HepG2 (cell line): Measurements from ENCODE around the gene ZCCHC3. TPM values are rescaled to one million over a fixed set of nuclear protein-coding genes. Genes with fewer than 3 reads are reported as not detected.

Experiments used
- CAMTA2 ChIP-seq: sonication (generic); formaldehyde crosslinking; IDR thresholded peaks from 2 replicates; pipeline ENCODE4 v1.4.0; 2020; ENCODE audit warnings: mild to moderate bottlenecking, missing genetic modification reagents, borderline replicate concordance
- EHMT2 ChIP-seq: fragments of 200-600 bp; sonication (generic); IDR thresholded peaks from 2 replicates; pipeline ENCODE4 v1.7.0; 2017; ENCODE audit warnings: antibody characterized with exemption, low read depth, low read length, borderline replicate concordance
- FOSL2 ChIP-seq: sonication (generic); formaldehyde crosslinking; IDR thresholded peaks from 2 replicates; pipeline ENCODE4 v1.4.0; 2020; ENCODE audit warnings: missing genetic modification reagents
- HMGXB3 ChIP-seq: sonication (generic); formaldehyde crosslinking; IDR thresholded peaks from 2 replicates; pipeline ENCODE4 v1.4.0; 2020; ENCODE audit warnings: missing genetic modification reagents, borderline replicate concordance
- KMT2B ChIP-seq: IDR thresholded peaks from 2 replicates; pipeline ENCODE4 v1.6.1; 2016; ENCODE audit warnings: missing genetic modification reagents, missing compliant biosample characterization
- MEF2D ChIP-seq: sonication (generic); formaldehyde crosslinking; IDR thresholded peaks from 2 replicates; pipeline ENCODE4 v1.5.1; 2020; ENCODE audit warnings: mild to moderate bottlenecking, missing genetic modification reagents
- MTA1 ChIP-seq: sonication (generic); formaldehyde crosslinking; IDR thresholded peaks from 2 replicates; pipeline ENCODE4 v1.4.0; 2020; ENCODE audit warnings: missing genetic modification reagents, mild to moderate bottlenecking, borderline replicate concordance
- NR2F1 ChIP-seq, 2 experiments: fragments of 450-650 bp in 1 of 2; formaldehyde crosslinking in 1 of 2; IDR thresholded peaks; 2 replicates each; pipeline versions ENCODE4 v1.5.0 to v1.6.1; 2016 to 2020; ENCODE audit warnings: mild to moderate bottlenecking in 1 of 2, missing compliant biosample characterization in 1 of 2, missing genetic modification reagents in 1 of 2, moderate library complexity in 1 of 2
- PHF21A ChIP-seq: sonication (generic); formaldehyde crosslinking; IDR thresholded peaks from 2 replicates; pipeline ENCODE4 v1.5.0; 2020; ENCODE audit warnings: mild to moderate bottlenecking, missing genetic modification reagents
- REPIN1 ChIP-seq: sonication (generic); formaldehyde crosslinking; IDR thresholded peaks from 2 replicates; pipeline ENCODE4 v1.8.0; 2022; ENCODE audit warnings: missing genetic modification reagents, low read depth, mild to moderate bottlenecking, borderline replicate concordance
- SIX4 ChIP-seq: sonication (generic); formaldehyde crosslinking; IDR thresholded peaks from 2 replicates; pipeline ENCODE4 v1.4.0; 2020; ENCODE audit warnings: missing genetic modification reagents
- TFAP4 ChIP-seq: sonication (generic); IDR thresholded peaks from 2 replicates; pipeline ENCODE4 v1.6.1; 2016; ENCODE audit warnings: low read depth, borderline replicate concordance
- TP53 ChIP-seq: sonication (generic); formaldehyde crosslinking; conservative IDR thresholded peaks from 2 replicates; pipeline ENCODE4 v1.4.0; 2020; ENCODE audit warnings: missing genetic modification reagents
- TRIM24 ChIP-seq: sonication (generic); formaldehyde crosslinking; IDR thresholded peaks from 2 replicates; pipeline ENCODE4 v1.8.0; 2022; ENCODE audit warnings: mild to moderate bottlenecking, missing genetic modification reagents
- ZBTB38 ChIP-seq: sonication (generic); formaldehyde crosslinking; IDR thresholded peaks from 2 replicates; pipeline ENCODE4 v1.5.1; 2020; ENCODE audit warnings: mild to moderate bottlenecking, missing genetic modification reagents
- ZFP62 ChIP-seq: sonication (generic); formaldehyde crosslinking; IDR thresholded peaks from 2 replicates; pipeline ENCODE4 v1.4.0; 2020; ENCODE audit warnings: missing genetic modification reagents
- ZNF10 ChIP-seq: sonication (generic); formaldehyde crosslinking; IDR thresholded peaks from 2 replicates; pipeline ENCODE4 v1.4.0; 2020; ENCODE audit warnings: mild to moderate bottlenecking, low read depth, missing genetic modification reagents, borderline replicate concordance
- ZNF12 ChIP-seq: sonication (generic); formaldehyde crosslinking; IDR thresholded peaks from 2 replicates; pipeline ENCODE4 v1.5.0; 2020; ENCODE audit warnings: missing genetic modification reagents
- ZNF264 ChIP-seq: sonication (generic); formaldehyde crosslinking; IDR thresholded peaks from 2 replicates; pipeline ENCODE4 v1.4.0; 2020; ENCODE audit warnings: missing genetic modification reagents
- ZNF451 ChIP-seq: sonication (generic); formaldehyde crosslinking; IDR thresholded peaks from 2 replicates; pipeline ENCODE4 v1.5.0; 2020; ENCODE audit warnings: mild to moderate bottlenecking, missing genetic modification reagents
- ZNF605 ChIP-seq: sonication (generic); formaldehyde crosslinking; IDR thresholded peaks from 2 replicates; pipeline ENCODE4 v1.8.0; 2022; ENCODE audit warnings: mild to moderate bottlenecking, missing genetic modification reagents
- ZNF709 ChIP-seq: sonication (generic); formaldehyde crosslinking; IDR thresholded peaks from 2 replicates; pipeline ENCODE4 v1.5.0; 2020; ENCODE audit warnings: mild to moderate bottlenecking, missing genetic modification reagents
- ZNF784 ChIP-seq: sonication (generic); formaldehyde crosslinking; IDR thresholded peaks from 2 replicates; pipeline ENCODE4 v1.5.1; 2020; ENCODE audit warnings: missing genetic modification reagents, mild to moderate bottlenecking, borderline replicate concordance
- ZNF788 ChIP-seq: sonication (generic); formaldehyde crosslinking; IDR thresholded peaks from 2 replicates; pipeline ENCODE4 v1.5.0; 2020; ENCODE audit warnings: mild to moderate bottlenecking, missing genetic modification reagents, borderline replicate concordance
- polyA plus RNA-seq, 8 experiments: library from polyadenylated mRNA; depleted of rRNA in 3 of 8; stranded (reverse) in 7 of 8; unstranded in 1 of 8; fragments of >200 nt; fragmentation: Illumina TruSeq in 4 of 8; extraction: Trizol in 4 of 8; gene quantifications; 2 replicates each; pipeline versions ENCODE4 v1.2.1 to v1.2.3, GENCODE V29; 2011 to 2016; ENCODE audit warnings: low read depth in 4 of 8, missing spikeins in 1 of 8, mixed read lengths in 1 of 8; ENCODE audit not compliant: insufficient read depth in 1 of 8
- total RNA-seq, 5 experiments: library from RNA; depleted of rRNA; stranded (reverse); fragments of >200 nt; fragmentation: Illumina TruSeq; extraction: Trizol; gene quantifications; 2 replicates each; pipeline ENCODE4 v1.2.3, GENCODE V29; 2016; ENCODE audit warnings: low read depth in 1 of 5

ZCCHC3 gene
- total and polyA plus RNA-seq, 2 of the 13 experiments (the other 11 are each of a cell fraction or from before 2014, with no cell fraction given), result 46.6 to 63.0 TPM

GRCh38 chr20:328027-328974 lies 30.9 kb downstream of the ZCCHC3 start (continued):
- no peak for TF ChIP-seq HMGXB3 (CRISPR knock-in tag)
- no peak for TF ChIP-seq CAMTA2 (CRISPR knock-in tag)
- TF ChIP-seq PHF21A, result no peak
- TF ChIP-seq ZNF709, result no peak
- no peak for TF ChIP-seq REPIN1 (CRISPR knock-in tag)
- TF ChIP-seq ZNF784 (CRISPR knock-in tag), result no peak
- TF ChIP-seq SIX4 (CRISPR knock-in tag), result no peak
- no peak for TF ChIP-seq ZNF451 (CRISPR knock-in tag)
- TF ChIP-seq ZNF264 (CRISPR knock-in tag), result no peak
- TF ChIP-seq TRIM24 (CRISPR knock-in tag), result no peak
- TF ChIP-seq MTA1 (CRISPR knock-in tag), result no peak
- 0 out of 2 replicates have a peak, but pooled peaks have one; percentile 22 for TF ChIP-seq ZBTB38
- no peak for TF ChIP-seq ZNF10
- TF ChIP-seq ZFP62 (CRISPR knock-in tag), result no peak
- 0 out of 2 replicates have a peak, but pooled peaks have one; percentile 15 for TF ChIP-seq MEF2D
- no peak for TF ChIP-seq TFAP4
- TF ChIP-seq FOSL2, result no peak
- TF ChIP-seq ZNF605 (CRISPR knock-in tag), result no peak
- no peak for TF ChIP-seq EHMT2
- TF ChIP-seq ZNF788 (CRISPR knock-in tag), result no peak
- no peak for TF ChIP-seq TP53 (CRISPR knock-in tag)
- no peak for TF ChIP-seq NR2F1 (CRISPR knock-in tag; IDR thresholded peaks at IDR 0.05)
- TF ChIP-seq KMT2B (CRISPR knock-in tag), result no peak
- TF ChIP-seq ZNF12 (CRISPR knock-in tag), result no peak
